ENCODE results near the gene ROBO2. TPM values are rescaled to one million over a fixed set of nuclear protein-coding genes. Genes with fewer than 3 reads are reported as not detected.

The ROBO2 gene
- total and polyA plus RNA-seq, 2 experiments from 2014 or later, result 1.5 to 7.8 TPM

- Histone ChIP-seq H4K20me1 (replicated peaks; ENCODE audit: insufficient read depth) (no peaks in the 10 kb centered on the region), H3K27ac (ENCODE audit: low read depth) (no peak overlapping the region), H3K79me2 (replicated peaks; ENCODE audit: insufficient read depth) (no peaks in the 10 kb centered on the region), H3K4me1 (ENCODE audit: insufficient read depth) (peaks cover 29% of the 10 kb centered on the region), H3K9me2 (ENCODE audit: insufficient read depth) (no peaks in the 10 kb centered on the region), H3K27me3 (ENCODE audit: insufficient read depth) (no peaks in the 10 kb centered on the region), H3K4me2 (no peak overlapping the region), H2AFZ (no peak overlapping the region), H3K36me3 (ENCODE audit: insufficient read depth) (no peaks in the 10 kb centered on the region), H3F3A (replicated peaks; ENCODE audit: low read depth) (no peaks in the 10 kb centered on the region), H3K4me3 (no peak overlapping the region)
- DNase-seq (ENCODE audit: low spot score), result no peak
- Mint-ChIP-seq H3K4me1 (peaks cover 45% of the 10 kb centered on the region), H3K9me3 (no peaks in the 10 kb centered on the region), H3K27me3 (ENCODE audit: insufficient read depth, low read depth, poor library complexity) (peaks cover 2% of the 10 kb centered on the region), H3K36me3 (ENCODE audit: low read depth) (no peaks in the 10 kb centered on the region), H3K27ac (peak overlapping the region; percentile 44; the same call in 1 of the 2 replicates), H3K4me3 (no peak overlapping the region)
- no peak for ATAC-seq
- TF ChIP-seq EZH2phosphoT487 (IDR thresholded peaks at IDR 0.05; ENCODE audit: unreplicated experiment), result no peak
These were observed 109.5 kb downstream of the ROBO2 start for GRCh38 chr3:77149382-77149781.

DNA sequence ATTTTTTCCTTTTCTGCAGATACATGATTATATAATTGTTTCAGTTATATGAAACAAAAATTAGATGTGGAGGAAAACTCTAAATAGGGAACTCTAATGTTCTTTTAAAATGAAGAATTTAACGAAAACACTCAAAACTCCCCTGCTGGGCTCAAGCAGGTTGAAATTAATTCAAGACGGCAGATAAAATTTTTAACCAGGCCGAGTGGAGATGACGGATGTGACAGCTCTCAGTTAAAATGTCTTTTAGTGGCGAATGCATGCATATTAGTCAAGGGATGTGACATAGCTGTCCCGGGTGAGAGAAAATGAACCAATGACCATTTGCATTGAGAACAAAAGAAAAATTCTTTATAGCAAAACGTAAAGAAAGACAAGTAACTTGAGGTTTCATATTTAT is 110.1 kb downstream of the ROBO2 start:
- H3K4me3 Mint-ChIP-seq, result no peak overlapping the region
- H3K4me1 Mint-ChIP-seq, result peaks cover 43% of the 10 kb centered on the region
- DNase-seq (ENCODE audit: low spot score), result no peak
- Histone ChIP-seq H3K4me2 (no peak overlapping the region), H3K4me3 (no peak overlapping the region), H3F3A (replicated peaks; ENCODE audit: low read depth) (no peaks in the 10 kb centered on the region), H3K4me1 (ENCODE audit: insufficient read depth) (peaks cover 29% of the 10 kb centered on the region), H3K27me3 (ENCODE audit: insufficient read depth) (no peaks in the 10 kb centered on the region), H3K36me3 (ENCODE audit: insufficient read depth) (no peaks in the 10 kb centered on the region), H2AFZ (no peak overlapping the region), H3K27ac (ENCODE audit: low read depth) (no peak overlapping the region), H4K20me1 (replicated peaks; ENCODE audit: insufficient read depth) (no peaks in the 10 kb centered on the region), H3K79me2 (replicated peaks; ENCODE audit: insufficient read depth) (no peaks in the 10 kb centered on the region), H3K9me2 (ENCODE audit: insufficient read depth) (no peaks in the 10 kb centered on the region)
- no peak for ATAC-seq
- no peaks in the 10 kb centered on the region for H3K9me3 Mint-ChIP-seq
- H3K27me3 Mint-ChIP-seq (ENCODE audit: insufficient read depth, low read depth, poor library complexity), result peaks cover 2% of the 10 kb centered on the region
- H3K36me3 Mint-ChIP-seq (ENCODE audit: low read depth), result no peaks in the 10 kb centered on the region
- H3K27ac Mint-ChIP-seq, result no peak overlapping the region
- TF ChIP-seq EZH2phosphoT487 (IDR thresholded peaks at IDR 0.05; ENCODE audit: unreplicated experiment) (no peak), POLR2AphosphoS5 (IDR thresholded peaks at IDR 0.05; ENCODE audit: low read depth) (no peak), STAT1 (IDR thresholded peaks at IDR 0.05; ENCODE audit: unreplicated experiment) (no peak), ZNF331 (CRISPR knock-in tag; IDR thresholded peaks at IDR 0.05; ENCODE audit: low read depth) (no peak), JUNB (IDR thresholded peaks at IDR 0.05; ENCODE audit: unreplicated experiment) (no peak), NANOG (IDR thresholded peaks at IDR 0.05; ENCODE audit: borderline replicate concordance) (no peak)
- TF ChIP-seq, protein P1, sequence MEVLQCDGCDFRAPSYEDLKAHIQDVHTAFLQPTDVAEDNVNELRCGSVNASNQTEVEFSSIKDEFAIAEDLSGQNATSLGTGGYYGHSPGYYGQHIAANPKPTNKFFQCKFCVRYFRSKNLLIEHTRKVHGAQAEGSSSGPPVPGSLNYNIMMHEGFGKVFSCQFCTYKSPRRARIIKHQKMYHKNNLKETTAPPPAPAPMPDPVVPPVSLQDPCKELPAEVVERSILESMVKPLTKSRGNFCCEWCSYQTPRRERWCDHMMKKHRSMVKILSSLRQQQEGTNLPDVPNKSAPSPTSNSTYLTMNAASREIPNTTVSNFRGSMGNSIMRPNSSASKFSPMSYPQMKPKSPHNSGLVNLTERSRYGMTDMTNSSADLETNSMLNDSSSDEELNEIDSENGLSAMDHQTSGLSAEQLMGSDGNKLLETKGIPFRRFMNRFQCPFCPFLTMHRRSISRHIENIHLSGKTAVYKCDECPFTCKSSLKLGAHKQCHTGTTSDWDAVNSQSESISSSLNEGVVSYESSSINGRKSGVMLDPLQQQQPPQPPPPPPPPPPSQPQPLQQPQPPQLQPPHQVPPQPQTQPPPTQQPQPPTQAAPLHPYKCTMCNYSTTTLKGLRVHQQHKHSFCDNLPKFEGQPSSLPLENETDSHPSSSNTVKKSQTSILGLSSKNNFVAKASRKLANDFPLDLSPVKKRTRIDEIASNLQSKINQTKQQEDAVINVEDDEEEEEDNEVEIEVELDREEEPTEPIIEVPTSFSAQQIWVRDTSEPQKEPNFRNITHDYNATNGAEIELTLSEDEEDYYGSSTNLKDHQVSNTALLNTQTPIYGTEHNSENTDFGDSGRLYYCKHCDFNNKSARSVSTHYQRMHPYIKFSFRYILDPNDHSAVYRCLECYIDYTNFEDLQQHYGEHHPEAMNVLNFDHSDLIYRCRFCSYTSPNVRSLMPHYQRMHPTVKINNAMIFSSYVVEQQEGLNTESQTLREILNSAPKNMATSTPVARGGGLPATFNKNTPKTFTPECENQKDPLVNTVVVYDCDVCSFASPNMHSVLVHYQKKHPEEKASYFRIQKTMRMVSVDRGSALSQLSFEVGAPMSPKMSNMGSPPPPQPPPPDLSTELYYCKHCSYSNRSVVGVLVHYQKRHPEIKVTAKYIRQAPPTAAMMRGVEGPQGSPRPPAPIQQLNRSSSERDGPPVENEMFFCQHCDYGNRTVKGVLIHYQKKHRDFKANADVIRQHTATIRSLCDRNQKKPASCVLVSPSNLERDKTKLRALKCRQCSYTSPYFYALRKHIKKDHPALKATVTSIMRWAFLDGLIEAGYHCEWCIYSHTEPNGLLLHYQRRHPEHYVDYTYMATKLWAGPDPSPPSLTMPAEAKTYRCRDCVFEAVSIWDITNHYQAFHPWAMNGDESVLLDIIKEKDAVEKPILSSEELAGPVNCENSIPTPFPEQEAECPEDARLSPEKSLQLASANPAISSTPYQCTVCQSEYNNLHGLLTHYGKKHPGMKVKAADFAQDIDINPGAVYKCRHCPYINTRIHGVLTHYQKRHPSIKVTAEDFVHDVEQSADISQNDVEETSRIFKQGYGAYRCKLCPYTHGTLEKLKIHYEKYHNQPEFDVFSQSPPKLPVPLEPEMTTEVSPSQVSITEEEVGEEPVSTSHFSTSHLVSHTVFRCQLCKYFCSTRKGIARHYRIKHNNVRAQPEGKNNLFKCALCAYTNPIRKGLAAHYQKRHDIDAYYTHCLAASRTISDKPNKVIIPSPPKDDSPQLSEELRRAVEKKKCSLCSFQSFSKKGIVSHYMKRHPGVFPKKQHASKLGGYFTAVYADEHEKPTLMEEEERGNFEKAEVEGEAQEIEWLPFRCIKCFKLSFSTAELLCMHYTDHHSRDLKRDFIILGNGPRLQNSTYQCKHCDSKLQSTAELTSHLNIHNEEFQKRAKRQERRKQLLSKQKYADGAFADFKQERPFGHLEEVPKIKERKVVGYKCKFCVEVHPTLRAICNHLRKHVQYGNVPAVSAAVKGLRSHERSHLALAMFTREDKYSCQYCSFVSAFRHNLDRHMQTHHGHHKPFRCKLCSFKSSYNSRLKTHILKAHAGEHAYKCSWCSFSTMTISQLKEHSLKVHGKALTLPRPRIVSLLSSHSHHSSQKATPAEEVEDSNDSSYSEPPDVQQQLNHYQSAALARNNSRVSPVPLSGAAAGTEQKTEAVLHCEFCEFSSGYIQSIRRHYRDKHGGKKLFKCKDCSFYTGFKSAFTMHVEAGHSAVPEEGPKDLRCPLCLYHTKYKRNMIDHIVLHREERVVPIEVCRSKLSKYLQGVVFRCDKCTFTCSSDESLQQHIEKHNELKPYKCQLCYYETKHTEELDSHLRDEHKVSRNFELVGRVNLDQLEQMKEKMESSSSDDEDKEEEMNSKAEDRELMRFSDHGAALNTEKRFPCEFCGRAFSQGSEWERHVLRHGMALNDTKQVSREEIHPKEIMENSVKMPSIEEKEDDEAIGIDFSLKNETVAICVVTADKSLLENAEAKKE (CRISPR knock-in tag; IDR thresholded peaks at IDR 0.05), result no peak
- TF ChIP-seq, protein P2, sequence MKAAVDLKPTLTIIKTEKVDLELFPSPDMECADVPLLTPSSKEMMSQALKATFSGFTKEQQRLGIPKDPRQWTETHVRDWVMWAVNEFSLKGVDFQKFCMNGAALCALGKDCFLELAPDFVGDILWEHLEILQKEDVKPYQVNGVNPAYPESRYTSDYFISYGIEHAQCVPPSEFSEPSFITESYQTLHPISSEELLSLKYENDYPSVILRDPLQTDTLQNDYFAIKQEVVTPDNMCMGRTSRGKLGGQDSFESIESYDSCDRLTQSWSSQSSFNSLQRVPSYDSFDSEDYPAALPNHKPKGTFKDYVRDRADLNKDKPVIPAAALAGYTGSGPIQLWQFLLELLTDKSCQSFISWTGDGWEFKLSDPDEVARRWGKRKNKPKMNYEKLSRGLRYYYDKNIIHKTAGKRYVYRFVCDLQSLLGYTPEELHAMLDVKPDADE (IDR thresholded peaks at IDR 0.05), result no peak
- TF ChIP-seq, protein P3, sequence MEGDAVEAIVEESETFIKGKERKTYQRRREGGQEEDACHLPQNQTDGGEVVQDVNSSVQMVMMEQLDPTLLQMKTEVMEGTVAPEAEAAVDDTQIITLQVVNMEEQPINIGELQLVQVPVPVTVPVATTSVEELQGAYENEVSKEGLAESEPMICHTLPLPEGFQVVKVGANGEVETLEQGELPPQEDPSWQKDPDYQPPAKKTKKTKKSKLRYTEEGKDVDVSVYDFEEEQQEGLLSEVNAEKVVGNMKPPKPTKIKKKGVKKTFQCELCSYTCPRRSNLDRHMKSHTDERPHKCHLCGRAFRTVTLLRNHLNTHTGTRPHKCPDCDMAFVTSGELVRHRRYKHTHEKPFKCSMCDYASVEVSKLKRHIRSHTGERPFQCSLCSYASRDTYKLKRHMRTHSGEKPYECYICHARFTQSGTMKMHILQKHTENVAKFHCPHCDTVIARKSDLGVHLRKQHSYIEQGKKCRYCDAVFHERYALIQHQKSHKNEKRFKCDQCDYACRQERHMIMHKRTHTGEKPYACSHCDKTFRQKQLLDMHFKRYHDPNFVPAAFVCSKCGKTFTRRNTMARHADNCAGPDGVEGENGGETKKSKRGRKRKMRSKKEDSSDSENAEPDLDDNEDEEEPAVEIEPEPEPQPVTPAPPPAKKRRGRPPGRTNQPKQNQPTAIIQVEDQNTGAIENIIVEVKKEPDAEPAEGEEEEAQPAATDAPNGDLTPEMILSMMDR (conservative IDR thresholded peaks at IDR 0.05; ENCODE audit: low read depth in 2 of 2), result no peak
- TF ChIP-seq, protein P4, sequence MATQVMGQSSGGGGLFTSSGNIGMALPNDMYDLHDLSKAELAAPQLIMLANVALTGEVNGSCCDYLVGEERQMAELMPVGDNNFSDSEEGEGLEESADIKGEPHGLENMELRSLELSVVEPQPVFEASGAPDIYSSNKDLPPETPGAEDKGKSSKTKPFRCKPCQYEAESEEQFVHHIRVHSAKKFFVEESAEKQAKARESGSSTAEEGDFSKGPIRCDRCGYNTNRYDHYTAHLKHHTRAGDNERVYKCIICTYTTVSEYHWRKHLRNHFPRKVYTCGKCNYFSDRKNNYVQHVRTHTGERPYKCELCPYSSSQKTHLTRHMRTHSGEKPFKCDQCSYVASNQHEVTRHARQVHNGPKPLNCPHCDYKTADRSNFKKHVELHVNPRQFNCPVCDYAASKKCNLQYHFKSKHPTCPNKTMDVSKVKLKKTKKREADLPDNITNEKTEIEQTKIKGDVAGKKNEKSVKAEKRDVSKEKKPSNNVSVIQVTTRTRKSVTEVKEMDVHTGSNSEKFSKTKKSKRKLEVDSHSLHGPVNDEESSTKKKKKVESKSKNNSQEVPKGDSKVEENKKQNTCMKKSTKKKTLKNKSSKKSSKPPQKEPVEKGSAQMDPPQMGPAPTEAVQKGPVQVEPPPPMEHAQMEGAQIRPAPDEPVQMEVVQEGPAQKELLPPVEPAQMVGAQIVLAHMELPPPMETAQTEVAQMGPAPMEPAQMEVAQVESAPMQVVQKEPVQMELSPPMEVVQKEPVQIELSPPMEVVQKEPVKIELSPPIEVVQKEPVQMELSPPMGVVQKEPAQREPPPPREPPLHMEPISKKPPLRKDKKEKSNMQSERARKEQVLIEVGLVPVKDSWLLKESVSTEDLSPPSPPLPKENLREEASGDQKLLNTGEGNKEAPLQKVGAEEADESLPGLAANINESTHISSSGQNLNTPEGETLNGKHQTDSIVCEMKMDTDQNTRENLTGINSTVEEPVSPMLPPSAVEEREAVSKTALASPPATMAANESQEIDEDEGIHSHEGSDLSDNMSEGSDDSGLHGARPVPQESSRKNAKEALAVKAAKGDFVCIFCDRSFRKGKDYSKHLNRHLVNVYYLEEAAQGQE (IDR thresholded peaks at IDR 0.05; ENCODE audit: unreplicated experiment), result no peak
